Cardiac fibroblast (primary cell): ENCODE data around the gene KCNK7.

ENCODE experiments used
- DNase-seq, 2 donors: peaks; one replicate each; pipeline versions ENCODE4 v3.0.0 to v3.0.0-alpha.2; 2010; ENCODE audit warnings: low read depth in 2 of 2
- H3K4me3 ChIP-seq, 2 donors: replicated peaks in 1 of 2; 1 replicate in 1 of 2; 2 replicates in 1 of 2; pipeline ENCODE4 v1.5.1; 2011; ENCODE audit warnings: low read depth in 2 of 2, low read length in 2 of 2, mild to moderate bottlenecking in 2 of 2, moderate library complexity in 1 of 2
- TF ChIP-seq, protein P1 (sequence below): IDR thresholded peaks from one replicate; pipeline ENCODE4 v1.5.1; 2011; ENCODE audit warnings: low read depth, mild to moderate bottlenecking, low read length, inconsistent platforms

Gene KCNK7

DNA sequence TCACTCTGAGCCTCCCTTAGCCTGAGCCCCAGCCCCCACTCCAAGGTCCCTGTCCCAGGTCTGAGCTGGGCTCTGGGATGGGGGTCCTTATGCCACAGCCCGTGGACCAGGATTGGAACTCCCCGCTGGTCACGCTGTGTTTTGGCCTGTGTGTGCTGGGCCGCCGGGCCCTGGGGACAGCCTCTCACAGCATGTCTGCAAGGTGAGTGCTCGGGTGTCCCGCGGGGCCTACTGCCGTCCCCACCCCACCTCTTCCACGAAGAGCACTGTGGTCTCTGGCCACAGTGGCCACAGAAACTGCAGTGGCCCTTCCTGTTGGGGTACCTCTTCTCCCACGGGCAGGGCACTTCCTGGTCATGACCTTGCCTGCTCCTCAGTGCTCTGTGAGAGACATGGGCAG, 38.8 kb upstream of the KCNK7 start:
- TF ChIP-seq, protein P1, sequence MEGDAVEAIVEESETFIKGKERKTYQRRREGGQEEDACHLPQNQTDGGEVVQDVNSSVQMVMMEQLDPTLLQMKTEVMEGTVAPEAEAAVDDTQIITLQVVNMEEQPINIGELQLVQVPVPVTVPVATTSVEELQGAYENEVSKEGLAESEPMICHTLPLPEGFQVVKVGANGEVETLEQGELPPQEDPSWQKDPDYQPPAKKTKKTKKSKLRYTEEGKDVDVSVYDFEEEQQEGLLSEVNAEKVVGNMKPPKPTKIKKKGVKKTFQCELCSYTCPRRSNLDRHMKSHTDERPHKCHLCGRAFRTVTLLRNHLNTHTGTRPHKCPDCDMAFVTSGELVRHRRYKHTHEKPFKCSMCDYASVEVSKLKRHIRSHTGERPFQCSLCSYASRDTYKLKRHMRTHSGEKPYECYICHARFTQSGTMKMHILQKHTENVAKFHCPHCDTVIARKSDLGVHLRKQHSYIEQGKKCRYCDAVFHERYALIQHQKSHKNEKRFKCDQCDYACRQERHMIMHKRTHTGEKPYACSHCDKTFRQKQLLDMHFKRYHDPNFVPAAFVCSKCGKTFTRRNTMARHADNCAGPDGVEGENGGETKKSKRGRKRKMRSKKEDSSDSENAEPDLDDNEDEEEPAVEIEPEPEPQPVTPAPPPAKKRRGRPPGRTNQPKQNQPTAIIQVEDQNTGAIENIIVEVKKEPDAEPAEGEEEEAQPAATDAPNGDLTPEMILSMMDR = no peak
- no peak overlapping the region for H3K4me3 ChIP-seq
- no peak for DNase-seq

DNA sequence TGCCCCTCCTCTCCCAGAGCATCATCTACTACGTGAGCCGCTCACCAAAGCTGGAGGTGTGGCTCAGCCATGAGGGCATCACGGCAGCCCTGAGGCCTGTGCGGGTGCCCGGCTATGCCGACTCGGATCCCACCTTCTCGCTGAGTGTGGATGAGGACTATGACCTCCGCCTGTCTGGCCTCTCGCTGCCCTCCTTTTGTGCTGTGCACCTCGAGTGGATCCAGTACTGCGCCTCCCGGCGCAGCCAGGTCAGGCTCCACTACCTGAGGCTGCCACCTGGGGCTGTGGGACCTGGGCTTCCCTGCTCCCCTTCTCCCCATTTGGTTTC, 38.5 kb upstream of the KCNK7 start:
- H3K4me3 ChIP-seq = no peak overlapping the region
- no peak for DNase-seq
- TF ChIP-seq, protein P1 = no peak

DNA sequence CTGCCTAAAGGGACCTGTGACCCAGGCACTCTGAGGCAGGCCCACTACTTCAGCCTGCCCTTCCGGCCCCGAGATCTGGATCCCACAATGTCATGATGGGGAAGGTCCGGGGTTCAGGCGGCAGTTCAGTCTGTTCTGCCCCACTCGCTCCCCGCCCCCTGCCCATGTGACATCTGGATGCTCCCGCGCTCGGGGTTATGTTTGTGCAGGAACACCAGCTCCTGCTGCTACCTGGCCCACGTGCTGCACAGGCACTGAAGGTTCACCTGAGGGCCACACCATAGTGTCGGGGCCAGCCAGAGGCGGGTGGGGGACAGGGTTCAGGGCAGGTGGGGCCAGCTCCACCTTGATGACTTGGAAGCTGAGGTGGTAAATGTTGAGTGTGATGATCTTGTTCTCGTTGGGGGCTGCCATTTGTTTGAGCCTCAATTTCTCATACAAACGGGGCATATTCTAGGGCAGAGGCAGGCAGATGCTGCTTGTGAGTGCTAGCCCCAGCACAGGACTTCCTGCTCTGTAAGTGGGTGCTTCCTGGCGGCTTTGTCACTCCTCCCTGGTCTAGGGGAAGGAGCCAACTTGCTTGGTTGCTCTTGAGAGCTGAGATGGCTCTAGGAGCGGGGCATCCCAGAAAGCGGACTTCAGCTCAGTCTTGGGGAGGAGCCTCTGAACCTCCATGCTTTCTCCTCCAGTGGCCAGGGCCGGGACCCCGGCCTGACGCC, 37.9 kb upstream of the KCNK7 start:
- H3K4me3 ChIP-seq = no peak overlapping the region
- no peak for DNase-seq
- TF ChIP-seq, protein P1 = no peak

DNA sequence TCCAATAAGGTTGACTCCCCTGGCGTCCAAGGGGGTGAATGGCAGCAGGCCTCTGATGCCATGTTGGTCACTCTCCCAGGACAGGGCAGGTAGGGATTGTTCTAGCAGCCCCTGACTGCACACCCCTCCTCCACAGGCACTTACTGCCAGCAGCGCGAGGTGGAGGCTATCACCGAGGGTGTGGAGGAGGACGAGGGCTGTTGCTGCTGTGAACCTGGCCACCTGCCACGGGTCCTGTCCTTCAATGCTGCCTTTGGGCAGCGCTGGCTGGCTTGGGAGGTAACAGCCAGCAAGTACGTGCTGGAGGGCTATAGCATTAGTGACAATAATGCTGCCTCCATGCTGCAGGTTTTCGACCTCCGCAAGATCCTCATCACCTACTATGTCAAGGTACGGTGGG, 34.6 kb upstream of the KCNK7 start:
- TF ChIP-seq, protein P1 = no peak
- H3K4me3 ChIP-seq = no peak overlapping the region
- DNase-seq = no peak

DNA sequence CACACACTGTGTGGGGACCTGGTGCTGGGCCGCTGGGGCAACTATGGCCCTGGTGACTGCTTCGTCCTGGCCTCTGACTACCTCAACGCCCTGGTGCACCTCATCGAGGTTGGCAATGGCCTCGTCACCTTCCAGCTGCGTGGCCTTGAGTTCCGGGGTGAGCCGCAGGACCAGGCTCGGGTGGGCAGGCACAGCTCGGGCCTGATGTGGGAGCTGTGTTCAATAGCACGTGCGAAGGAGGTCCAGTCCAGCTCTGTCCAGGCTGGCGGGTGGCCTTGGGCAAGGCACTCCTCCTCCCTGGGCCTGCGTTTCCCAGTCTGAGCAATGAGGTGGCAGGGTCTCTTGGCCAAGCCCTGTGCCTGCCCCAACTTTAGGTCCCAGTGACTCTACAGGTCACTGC, 34.0 kb upstream of the KCNK7 start:
- TF ChIP-seq, protein P1 = no peak
- DNase-seq = no peak
- no peak overlapping the region for H3K4me3 ChIP-seq

DNA sequence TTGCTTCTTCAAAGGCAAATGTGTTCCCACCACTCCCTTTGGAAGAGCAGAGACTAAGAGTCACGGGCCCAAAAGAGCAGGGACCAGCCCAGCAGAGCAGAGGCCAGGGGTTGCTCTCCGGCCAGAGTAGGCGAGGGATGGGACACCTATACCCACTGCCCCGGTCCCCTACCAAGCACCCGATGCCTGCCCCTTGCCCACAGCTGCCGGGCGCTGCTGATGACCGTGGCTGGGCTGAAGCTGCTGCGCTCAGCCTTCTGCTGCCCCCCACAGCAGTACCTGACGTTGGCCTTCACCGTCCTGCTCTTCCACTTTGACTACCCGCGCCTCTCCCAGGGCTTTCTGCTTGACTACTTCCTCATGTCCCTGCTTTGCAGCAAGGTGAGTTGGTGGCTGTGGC, 31.6 kb upstream of the KCNK7 start:
- no peak for DNase-seq
- TF ChIP-seq, protein P1 = no peak
- no peak overlapping the region for H3K4me3 ChIP-seq
